HEK293 (cell line): ENCODE results near the gene MYH6.

Experiments used
- CTCF ChIA-PET: fragments of 350-600 bp; formaldehyde crosslinking; extraction: SDS; loops from one replicate; lab custom pipeline; 2021; ENCODE audit warnings: antibody characterized with exemption; lab: Yijun Ruan, JAX
- POLR2A ChIA-PET: fragments of 300-600 bp; formaldehyde crosslinking; extraction: SDS; loops from one replicate; lab custom pipeline; 2020; ENCODE audit warnings: antibody characterized with exemption, inconsistent platforms; lab: Yijun Ruan, JAX
- H3K27ac ChIP-seq: fragments of 200-500 bp; sonication (Bioruptor generic); 2 replicates; pipeline ENCODE4 v1.5.1; 2014; ENCODE audit warnings: low read depth, low read length, control low read depth, inconsistent platforms; ENCODE audit errors: extremely low read depth
- H3K36me3 ChIP-seq, 2 experiments: fragments of 200-500 bp in 1 of 2; sonication (Bioruptor generic) in 1 of 2; 1 replicate in 1 of 2; 2 replicates in 1 of 2; pipeline ENCODE4 v1.5.1; 2014 to 2017; ENCODE audit warnings: inconsistent platforms in 2 of 2, low read length in 2 of 2; ENCODE audit not compliant: control insufficient read depth in 2 of 2, insufficient read depth in 1 of 2
- H3K4me1 ChIP-seq: fragments of 200-500 bp; sonication (Bioruptor generic); 2 replicates; pipeline ENCODE4 v1.5.1; 2014; ENCODE audit warnings: mild to moderate bottlenecking, low read length, inconsistent platforms; ENCODE audit not compliant: control insufficient read depth, insufficient read depth
- H3K4me3 ChIP-seq: 2 replicates; pipeline ENCODE4 v1.5.1; 2011; ENCODE audit warnings: low read depth, mild to moderate bottlenecking, control low read depth, low read length, moderate library complexity
- H3K9me3 ChIP-seq: fragments of 200-500 bp; sonication (Bioruptor generic); 2 replicates; pipeline ENCODE4 v1.5.1; 2014; ENCODE audit warnings: low read depth, low read length, inconsistent platforms; ENCODE audit not compliant: control insufficient read depth, insufficient read depth
- BCL11B ChIP-seq: fragments of 450-650 bp; formaldehyde crosslinking; IDR thresholded peaks from 2 replicates; pipeline ENCODE4 v1.5.1; 2016; ENCODE audit warnings: low read depth, missing biosample characterization, missing genetic modification characterization
- GLIS1 ChIP-seq: fragments of 450-650 bp; formaldehyde crosslinking; IDR thresholded peaks from 2 replicates; pipeline ENCODE4 v1.5.1; 2016; ENCODE audit warnings: missing biosample characterization, missing genetic modification characterization
- SCRT1 ChIP-seq: fragments of 450-650 bp; formaldehyde crosslinking; IDR thresholded peaks from 2 replicates; pipeline ENCODE4 v1.5.1; 2016; ENCODE audit warnings: missing biosample characterization, missing genetic modification characterization, borderline replicate concordance
- YY2 ChIP-seq: fragments of 450-650 bp; formaldehyde crosslinking; IDR thresholded peaks from 2 replicates; pipeline ENCODE4 v1.5.1; 2016; ENCODE audit warnings: missing biosample characterization, missing genetic modification characterization
- ZFHX2 ChIP-seq: fragments of 450-650 bp; formaldehyde crosslinking; conservative IDR thresholded peaks from 2 replicates; pipeline ENCODE4 v1.5.1; 2016; ENCODE audit warnings: missing biosample characterization, missing genetic modification characterization
- ZNF112 ChIP-seq: fragments of 450-650 bp; formaldehyde crosslinking; IDR thresholded peaks from 2 replicates; pipeline ENCODE4 v1.5.0; 2017; ENCODE audit warnings: missing biosample characterization, missing genetic modification characterization
- ZNF114 ChIP-seq: fragments of 450-650 bp; formaldehyde crosslinking; IDR thresholded peaks from 2 replicates; pipeline ENCODE4 v1.5.0; 2017; ENCODE audit warnings: missing biosample characterization, missing genetic modification characterization
- ZNF2 ChIP-seq: fragments of 450-650 bp; formaldehyde crosslinking; IDR thresholded peaks from 2 replicates; pipeline ENCODE4 v1.5.1; 2016; ENCODE audit warnings: missing biosample characterization, missing genetic modification characterization
- ZNF211 ChIP-seq: fragments of 450-650 bp; formaldehyde crosslinking; IDR thresholded peaks from 2 replicates; pipeline ENCODE4 v1.5.1; 2016; ENCODE audit warnings: low read depth, missing biosample characterization, missing genetic modification characterization
- ZNF341 ChIP-seq: fragments of 450-650 bp; formaldehyde crosslinking; IDR thresholded peaks from 2 replicates; pipeline ENCODE4; 2016; ENCODE audit warnings: low read depth, missing biosample characterization, missing genetic modification characterization
- ZNF394 ChIP-seq: fragments of 450-650 bp; formaldehyde crosslinking; IDR thresholded peaks from 2 replicates; pipeline ENCODE4 v1.5.1; 2016; ENCODE audit warnings: missing biosample characterization, missing genetic modification characterization, mild to moderate bottlenecking, moderate library complexity, borderline replicate concordance
- ZNF423 ChIP-seq: fragments of 450-650 bp; formaldehyde crosslinking; IDR thresholded peaks from 2 replicates; pipeline ENCODE4 v1.5.1; 2016; ENCODE audit warnings: missing biosample characterization, missing genetic modification characterization
- ZNF48 ChIP-seq: fragments of 450-650 bp; formaldehyde crosslinking; IDR thresholded peaks from 2 replicates; pipeline ENCODE4 v1.5.1; 2016; ENCODE audit warnings: missing biosample characterization, missing genetic modification characterization
- ZNF660 ChIP-seq: fragments of 450-650 bp; IDR thresholded peaks from 2 replicates; pipeline ENCODE4 v1.5.1; 2018; ENCODE audit warnings: missing biosample characterization, mild to moderate bottlenecking, missing genetic modification characterization
- ZNF777 ChIP-seq: fragments of 450-650 bp; formaldehyde crosslinking; IDR thresholded peaks from 2 replicates; pipeline ENCODE4 v1.5.1; 2017; ENCODE audit warnings: missing biosample characterization, missing genetic modification characterization, borderline replicate concordance
- TF ChIP-seq, protein P1 (sequence below): fragments of 450-650 bp; formaldehyde crosslinking; IDR thresholded peaks from 2 replicates; pipeline ENCODE4 v1.5.1; 2016; ENCODE audit warnings: missing biosample characterization, missing genetic modification characterization
- TF ChIP-seq, protein P2 (sequence below): fragments of 450-650 bp; formaldehyde crosslinking; optimal IDR thresholded peaks from 2 replicates; pipeline ENCODE3; 2016; ENCODE audit warnings: missing biosample characterization, mild to moderate bottlenecking, missing genetic modification characterization
- TF ChIP-seq, protein P3 (sequence below): fragments of 450-650 bp; formaldehyde crosslinking; IDR thresholded peaks from 2 replicates; pipeline ENCODE4 v1.5.1; 2016; ENCODE audit warnings: missing biosample characterization, missing genetic modification characterization
- TF ChIP-seq, protein P4 (sequence below): fragments of 450-650 bp; formaldehyde crosslinking; IDR thresholded peaks from 2 replicates; pipeline ENCODE4 v1.5.1; 2017; ENCODE audit warnings: missing biosample characterization, missing genetic modification characterization

The MYH6 gene

DNA sequence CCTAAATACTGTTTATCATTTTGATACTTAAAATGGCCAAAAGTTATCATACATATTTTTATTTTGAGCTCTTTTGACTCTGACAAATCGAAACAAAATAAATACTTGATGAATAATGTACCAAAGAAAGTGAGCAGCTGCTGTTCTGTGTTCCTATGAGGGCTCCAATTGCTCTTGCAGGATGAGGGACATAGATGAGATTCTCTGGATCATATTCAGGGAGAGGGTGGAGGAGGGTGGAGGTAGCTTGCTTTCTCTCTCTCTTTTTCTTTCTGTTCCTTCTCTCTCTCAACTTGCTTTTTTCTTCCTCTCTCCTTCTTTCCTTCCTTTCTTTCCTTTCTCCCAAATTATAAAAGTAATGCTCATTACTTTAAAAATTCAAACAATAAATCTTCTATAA is 36.2 kb upstream of the MYH6 start:
- POLR2A ChIA-PET = no interaction called here
- TF ChIP-seq BCL11B (tag by site-specific recombination) (no peak), ZNF341 (tag by site-specific recombination) (no peak), ZNF777 (tag by site-specific recombination) (no peak), ZNF114 (no peak), GLIS1 (no peak), ZFHX2 (tag by site-specific recombination) (no peak), ZNF423 (no peak), SCRT1 (tag by site-specific recombination) (no peak), ZNF660 (no peak), ZNF2 (tag by site-specific recombination) (no peak), YY2 (no peak), ZNF211 (tag by site-specific recombination) (no peak)
- TF ChIP-seq, protein P1, sequence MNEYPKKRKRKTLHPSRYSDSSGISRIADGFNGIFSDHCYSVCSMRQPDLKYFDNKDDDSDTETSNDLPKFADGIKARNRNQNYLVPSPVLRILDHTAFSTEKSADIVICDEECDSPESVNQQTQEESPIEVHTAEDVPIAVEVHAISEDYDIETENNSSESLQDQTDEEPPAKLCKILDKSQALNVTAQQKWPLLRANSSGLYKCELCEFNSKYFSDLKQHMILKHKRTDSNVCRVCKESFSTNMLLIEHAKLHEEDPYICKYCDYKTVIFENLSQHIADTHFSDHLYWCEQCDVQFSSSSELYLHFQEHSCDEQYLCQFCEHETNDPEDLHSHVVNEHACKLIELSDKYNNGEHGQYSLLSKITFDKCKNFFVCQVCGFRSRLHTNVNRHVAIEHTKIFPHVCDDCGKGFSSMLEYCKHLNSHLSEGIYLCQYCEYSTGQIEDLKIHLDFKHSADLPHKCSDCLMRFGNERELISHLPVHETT (tag by site-specific recombination) = no peak
- TF ChIP-seq, protein P2, sequence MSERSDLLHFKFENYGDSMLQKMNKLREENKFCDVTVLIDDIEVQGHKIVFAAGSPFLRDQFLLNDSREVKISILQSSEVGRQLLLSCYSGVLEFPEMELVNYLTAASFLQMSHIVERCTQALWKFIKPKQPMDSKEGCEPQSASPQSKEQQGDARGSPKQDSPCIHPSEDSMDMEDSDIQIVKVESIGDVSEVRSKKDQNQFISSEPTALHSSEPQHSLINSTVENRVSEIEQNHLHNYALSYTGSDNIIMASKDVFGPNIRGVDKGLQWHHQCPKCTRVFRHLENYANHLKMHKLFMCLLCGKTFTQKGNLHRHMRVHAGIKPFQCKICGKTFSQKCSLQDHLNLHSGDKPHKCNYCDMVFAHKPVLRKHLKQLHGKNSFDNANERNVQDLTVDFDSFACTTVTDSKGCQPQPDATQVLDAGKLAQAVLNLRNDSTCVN = no peak
- TF ChIP-seq, protein P3, sequence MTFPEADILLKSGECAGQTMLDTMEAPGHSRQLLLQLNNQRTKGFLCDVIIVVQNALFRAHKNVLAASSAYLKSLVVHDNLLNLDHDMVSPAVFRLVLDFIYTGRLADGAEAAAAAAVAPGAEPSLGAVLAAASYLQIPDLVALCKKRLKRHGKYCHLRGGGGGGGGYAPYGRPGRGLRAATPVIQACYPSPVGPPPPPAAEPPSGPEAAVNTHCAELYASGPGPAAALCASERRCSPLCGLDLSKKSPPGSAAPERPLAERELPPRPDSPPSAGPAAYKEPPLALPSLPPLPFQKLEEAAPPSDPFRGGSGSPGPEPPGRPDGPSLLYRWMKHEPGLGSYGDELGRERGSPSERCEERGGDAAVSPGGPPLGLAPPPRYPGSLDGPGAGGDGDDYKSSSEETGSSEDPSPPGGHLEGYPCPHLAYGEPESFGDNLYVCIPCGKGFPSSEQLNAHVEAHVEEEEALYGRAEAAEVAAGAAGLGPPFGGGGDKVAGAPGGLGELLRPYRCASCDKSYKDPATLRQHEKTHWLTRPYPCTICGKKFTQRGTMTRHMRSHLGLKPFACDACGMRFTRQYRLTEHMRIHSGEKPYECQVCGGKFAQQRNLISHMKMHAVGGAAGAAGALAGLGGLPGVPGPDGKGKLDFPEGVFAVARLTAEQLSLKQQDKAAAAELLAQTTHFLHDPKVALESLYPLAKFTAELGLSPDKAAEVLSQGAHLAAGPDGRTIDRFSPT = no peak
- Histone ChIP-seq H3K4me3 (no peak overlapping the region), H3K27ac (no peak overlapping the region), H3K9me3 (no peaks in the 10 kb centered on the region), H3K36me3 (no peaks in the 10 kb centered on the region), H3K4me1 (no peaks in the 10 kb centered on the region)
- CTCF ChIA-PET = no interaction called here

DNA sequence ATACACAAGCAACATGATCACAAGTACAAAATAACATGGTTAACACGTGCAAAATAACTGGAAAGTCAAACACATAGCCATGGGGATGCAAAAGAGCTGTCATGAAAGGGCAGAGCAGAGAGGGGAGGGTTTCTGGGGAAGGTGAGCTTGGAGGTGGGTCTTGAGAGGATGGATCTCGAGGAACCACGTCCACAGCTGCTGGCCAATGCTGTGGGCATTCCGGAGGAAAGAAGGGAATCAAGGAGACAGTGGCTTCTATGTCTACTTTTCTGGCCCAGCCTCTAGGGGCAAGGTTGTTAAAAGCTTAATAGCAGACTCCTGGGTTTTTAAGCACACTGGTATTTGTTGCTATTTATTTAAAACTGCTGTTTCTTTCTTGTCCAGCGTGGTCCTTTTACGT is 35.8 kb upstream of the MYH6 start:
- H3K4me3 ChIP-seq = no peak overlapping the region
- ChIA-PET CTCF (no interaction called here), POLR2A (no interaction called here)
- H3K27ac ChIP-seq = no peak overlapping the region
- TF ChIP-seq ZNF112 (tag by site-specific recombination) (no peak), ZNF394 (tag by site-specific recombination) (no peak), ZNF48 (tag by site-specific recombination) (no peak)
- TF ChIP-seq, protein P4, sequence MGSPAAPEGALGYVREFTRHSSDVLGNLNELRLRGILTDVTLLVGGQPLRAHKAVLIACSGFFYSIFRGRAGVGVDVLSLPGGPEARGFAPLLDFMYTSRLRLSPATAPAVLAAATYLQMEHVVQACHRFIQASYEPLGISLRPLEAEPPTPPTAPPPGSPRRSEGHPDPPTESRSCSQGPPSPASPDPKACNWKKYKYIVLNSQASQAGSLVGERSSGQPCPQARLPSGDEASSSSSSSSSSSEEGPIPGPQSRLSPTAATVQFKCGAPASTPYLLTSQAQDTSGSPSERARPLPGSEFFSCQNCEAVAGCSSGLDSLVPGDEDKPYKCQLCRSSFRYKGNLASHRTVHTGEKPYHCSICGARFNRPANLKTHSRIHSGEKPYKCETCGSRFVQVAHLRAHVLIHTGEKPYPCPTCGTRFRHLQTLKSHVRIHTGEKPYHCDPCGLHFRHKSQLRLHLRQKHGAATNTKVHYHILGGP (tag by site-specific recombination) = no peak
- TF ChIP-seq, protein P3 = no peak
- no peaks in the 10 kb centered on the region for H3K36me3 ChIP-seq
- H3K9me3 ChIP-seq = no peaks in the 10 kb centered on the region
- H3K4me1 ChIP-seq = no peaks in the 10 kb centered on the region
